Heart left ventricle (tissue), 13 donors: Measurements from ENCODE around the gene TTC17.

Experiments used
- CTCF ChIP-seq, 12 donors: fragments of 200-600 bp; sonication (generic) in 4 of 12; IDR thresholded peaks; one replicate each; pipeline versions ENCODE4 v1.5.0 to v1.8.0; 2018 to 2022; ENCODE audit warnings: antibody characterized with exemption in 12 of 12, mild to moderate bottlenecking in 5 of 12
- POLR2A ChIP-seq, 2 donors: fragments of 450-650 bp; IDR thresholded peaks; one replicate each; pipeline ENCODE4 v1.6.1; 2017; ENCODE audit warnings: antibody characterized with exemption in 2 of 2, mild to moderate bottlenecking in 2 of 2, moderate library complexity in 2 of 2
- donor health status: ischemic (EF 13 %, LVEDD 7.1; RV severe dilation, severe dysfunction).
- donor health status: DM: no; HTN: yes; CAD: no.
- donor health status: DM: no; HTN: no; CAD: no.
- donor health status: ischemic (EF 25% LVEDD 6.9; RV normal size, moderate dysfunction).
- donor health status: ischemic (EF 25% LVEDD 5.7; RV mildly dilated, moderate dysfunction).
- donor health status: ischemic (EF 35%, LVEDD 5.7; RV mildly dilated, moderate dysfunction).
- donor health status: nonischemic (EF 11% LVEDD 7.7; RV severe dilation, severe dysfunction).
- donor health status: DM: yes; HTN: yes; CAD: no.
- donor health status: PGD.
- donor health status: ischemic (EF 29% LVEDD 5.4; RV normal size, mild dysfunction).
- donor health status: nonischemic (EF 23%, LVEDD 6.1; RV moderate dilation, normal function).

- TF ChIP-seq CTCF (IDR thresholded peaks at IDR 0.05): no peak
- no peak for TF ChIP-seq POLR2A (IDR thresholded peaks at IDR 0.05)
Observed at GRCh38 chr11:43358279-43358800, 380 bp upstream of the TTC17 start.
